DND-41 (cell line): Measurements from ENCODE around the gene ARHGAP6.

Experiments used
- ATAC-seq: fragments of 200-7000 bp; cut with Tn5 transposase; 3 replicates; pipeline ENCODE4 v1.9.1; 2021; ENCODE audit warnings: low read depth; ENCODE audit not compliant: insufficient read depth
- DNase-seq: peaks from one replicate; pipeline ENCODE4 v3.0.0-alpha.2; 2020
- H2AFZ ChIP-seq: 2 replicates; pipeline ENCODE4 v1.6.0; 2012; ENCODE audit warnings: low read depth, low read length
- H3K27ac ChIP-seq: 2 replicates; pipeline ENCODE4 v1.5.1; 2012; ENCODE audit warnings: low read length, inconsistent platforms
- H3K27me3 ChIP-seq: fragments of 200-600 bp; sonication (generic); 2 replicates; pipeline ENCODE4 v1.6.0; 2012; ENCODE audit warnings: low read length, mild to moderate bottlenecking, inconsistent platforms; ENCODE audit not compliant: insufficient read depth, poor library complexity
- H3K36me3 ChIP-seq: 2 replicates; pipeline ENCODE4 v1.5.1; 2012; ENCODE audit warnings: low read length, inconsistent platforms; ENCODE audit not compliant: insufficient read depth
- H3K4me1 ChIP-seq: 2 replicates; pipeline ENCODE4 v1.5.1; 2012; ENCODE audit warnings: mild to moderate bottlenecking, low read length; ENCODE audit not compliant: insufficient read depth
- H3K4me2 ChIP-seq: 2 replicates; pipeline ENCODE4 v1.6.0; 2012; ENCODE audit warnings: mild to moderate bottlenecking, moderate library complexity, low read length, inconsistent platforms; ENCODE audit not compliant: insufficient read depth
- H3K4me3 ChIP-seq, 2 experiments: fragments of 200-600 bp in 1 of 2; shearing (Covaris generic) in 1 of 2; 2 replicates each; pipeline ENCODE4 v1.5.1; 2012 to 2016; ENCODE audit warnings: inconsistent platforms in 2 of 2, low read length in 2 of 2, mild to moderate bottlenecking in 2 of 2, low read depth in 1 of 2, moderate library complexity in 1 of 2
- H3K79me2 ChIP-seq: 2 replicates; pipeline ENCODE4 v1.6.0; 2012; ENCODE audit warnings: low read length, inconsistent platforms; ENCODE audit not compliant: insufficient read depth
- H3K9ac ChIP-seq: 2 replicates; pipeline ENCODE4 v1.6.0; 2012; ENCODE audit warnings: low read depth, mild to moderate bottlenecking, inconsistent platforms, low read length, moderate library complexity
- H3K9me3 ChIP-seq: 2 replicates; pipeline ENCODE4 v1.5.1; 2012; ENCODE audit warnings: low read length, moderate library complexity, mild to moderate bottlenecking, inconsistent platforms; ENCODE audit not compliant: insufficient read depth, severe bottlenecking
- H4K20me1 ChIP-seq: 2 replicates; pipeline ENCODE4 v1.6.0; 2012; ENCODE audit warnings: low read length; ENCODE audit not compliant: insufficient read depth
- EZH2 ChIP-seq: IDR thresholded peaks from 3 replicates; pipeline ENCODE4 v1.6.1; 2012; ENCODE audit warnings: borderline replicate concordance, low read depth, mild to moderate bottlenecking, moderate library complexity, low read length, inconsistent platforms; ENCODE audit not compliant: severe bottlenecking
- TF ChIP-seq, protein P1 (sequence below): IDR thresholded peaks from 2 replicates; pipeline ENCODE4 v1.5.1; 2012; ENCODE audit warnings: borderline replicate concordance, low read length, moderate library complexity, mild to moderate bottlenecking; ENCODE audit not compliant: poor library complexity, severe bottlenecking; ENCODE audit errors: extremely low read depth

The ARHGAP6 gene

GRCh38 chrX:11138498-11139390 lies 527.0 kb downstream of the ARHGAP6 start:
- H3K4me2 ChIP-seq = no peak overlapping the region
- H3K9me3 ChIP-seq = no peaks in the 10 kb centered on the region
- H3K4me1 ChIP-seq = no peaks in the 10 kb centered on the region
- ATAC-seq (no peak), DNase-seq (no peak)
- H3K27ac ChIP-seq = no peak overlapping the region
- no peak overlapping the region for H2AFZ ChIP-seq
- H3K36me3 ChIP-seq = no peaks in the 10 kb centered on the region
- H3K4me3 ChIP-seq = no peak overlapping the region
- H4K20me1 ChIP-seq = no peaks in the 10 kb centered on the region
- no peak overlapping the region for H3K9ac ChIP-seq
- no peaks in the 10 kb centered on the region for H3K79me2 ChIP-seq
- TF ChIP-seq, protein P1, sequence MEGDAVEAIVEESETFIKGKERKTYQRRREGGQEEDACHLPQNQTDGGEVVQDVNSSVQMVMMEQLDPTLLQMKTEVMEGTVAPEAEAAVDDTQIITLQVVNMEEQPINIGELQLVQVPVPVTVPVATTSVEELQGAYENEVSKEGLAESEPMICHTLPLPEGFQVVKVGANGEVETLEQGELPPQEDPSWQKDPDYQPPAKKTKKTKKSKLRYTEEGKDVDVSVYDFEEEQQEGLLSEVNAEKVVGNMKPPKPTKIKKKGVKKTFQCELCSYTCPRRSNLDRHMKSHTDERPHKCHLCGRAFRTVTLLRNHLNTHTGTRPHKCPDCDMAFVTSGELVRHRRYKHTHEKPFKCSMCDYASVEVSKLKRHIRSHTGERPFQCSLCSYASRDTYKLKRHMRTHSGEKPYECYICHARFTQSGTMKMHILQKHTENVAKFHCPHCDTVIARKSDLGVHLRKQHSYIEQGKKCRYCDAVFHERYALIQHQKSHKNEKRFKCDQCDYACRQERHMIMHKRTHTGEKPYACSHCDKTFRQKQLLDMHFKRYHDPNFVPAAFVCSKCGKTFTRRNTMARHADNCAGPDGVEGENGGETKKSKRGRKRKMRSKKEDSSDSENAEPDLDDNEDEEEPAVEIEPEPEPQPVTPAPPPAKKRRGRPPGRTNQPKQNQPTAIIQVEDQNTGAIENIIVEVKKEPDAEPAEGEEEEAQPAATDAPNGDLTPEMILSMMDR = no peak
- TF ChIP-seq EZH2 = no peak
- H3K27me3 ChIP-seq = no peaks in the 10 kb centered on the region

GRCh38 chrX:11137543-11138139 lies 528.1 kb downstream of the ARHGAP6 start:
- H3K4me3 ChIP-seq = no peak overlapping the region
- H3K4me1 ChIP-seq = no peaks in the 10 kb centered on the region
- H3K27me3 ChIP-seq = no peaks in the 10 kb centered on the region
- no peak overlapping the region for H3K27ac ChIP-seq
- H3K4me2 ChIP-seq = no peak overlapping the region
- no peaks in the 10 kb centered on the region for H3K36me3 ChIP-seq
- no peak for TF ChIP-seq EZH2
- TF ChIP-seq, protein P1 = peak; percentile 57
- no peaks in the 10 kb centered on the region for H4K20me1 ChIP-seq
- no peak for DNase-seq
- no peak overlapping the region for H2AFZ ChIP-seq
- H3K9me3 ChIP-seq = no peaks in the 10 kb centered on the region
- H3K9ac ChIP-seq = no peak overlapping the region
- no peak for ATAC-seq
- no peaks in the 10 kb centered on the region for H3K79me2 ChIP-seq

GRCh38 chrX:11135564-11136185 lies 530.0 kb downstream of the ARHGAP6 start:
- no peaks in the 10 kb centered on the region for H3K79me2 ChIP-seq
- no peaks in the 10 kb centered on the region for H3K36me3 ChIP-seq
- no peaks in the 10 kb centered on the region for H3K27me3 ChIP-seq
- ATAC-seq (no peak), DNase-seq (no peak)
- TF ChIP-seq, protein P1 = no peak
- TF ChIP-seq EZH2 = no peak
- no peaks in the 10 kb centered on the region for H3K9me3 ChIP-seq
- H3K27ac ChIP-seq = no peak overlapping the region
- no peak overlapping the region for H3K4me3 ChIP-seq
- no peak overlapping the region for H3K9ac ChIP-seq
- H3K4me1 ChIP-seq = no peaks in the 10 kb centered on the region
- no peak overlapping the region for H3K4me2 ChIP-seq
- H4K20me1 ChIP-seq = no peaks in the 10 kb centered on the region
- no peak overlapping the region for H2AFZ ChIP-seq
